Stimulated activated CD8-positive, alpha-beta memory T cell treated with anti-CD3 and anti-CD28 coated beads, Interleukin-4, amount 100 ng/mL, for 4 hours (primary cell): Measurements from ENCODE around the gene GET4.
"Not testable (repeated sequence)": the region's sequence is repeated elsewhere in the genome, so short reads cannot be mapped to it uniquely, and the experiment has no call there.

Source experiments
- DNase-seq, 2 donors: peaks; one replicate each; pipeline ENCODE4 v3.0.0-alpha.2; 2020; ENCODE audit warnings: low read depth in 2 of 2, low spot score in 1 of 2

GET4 gene

DNA sequence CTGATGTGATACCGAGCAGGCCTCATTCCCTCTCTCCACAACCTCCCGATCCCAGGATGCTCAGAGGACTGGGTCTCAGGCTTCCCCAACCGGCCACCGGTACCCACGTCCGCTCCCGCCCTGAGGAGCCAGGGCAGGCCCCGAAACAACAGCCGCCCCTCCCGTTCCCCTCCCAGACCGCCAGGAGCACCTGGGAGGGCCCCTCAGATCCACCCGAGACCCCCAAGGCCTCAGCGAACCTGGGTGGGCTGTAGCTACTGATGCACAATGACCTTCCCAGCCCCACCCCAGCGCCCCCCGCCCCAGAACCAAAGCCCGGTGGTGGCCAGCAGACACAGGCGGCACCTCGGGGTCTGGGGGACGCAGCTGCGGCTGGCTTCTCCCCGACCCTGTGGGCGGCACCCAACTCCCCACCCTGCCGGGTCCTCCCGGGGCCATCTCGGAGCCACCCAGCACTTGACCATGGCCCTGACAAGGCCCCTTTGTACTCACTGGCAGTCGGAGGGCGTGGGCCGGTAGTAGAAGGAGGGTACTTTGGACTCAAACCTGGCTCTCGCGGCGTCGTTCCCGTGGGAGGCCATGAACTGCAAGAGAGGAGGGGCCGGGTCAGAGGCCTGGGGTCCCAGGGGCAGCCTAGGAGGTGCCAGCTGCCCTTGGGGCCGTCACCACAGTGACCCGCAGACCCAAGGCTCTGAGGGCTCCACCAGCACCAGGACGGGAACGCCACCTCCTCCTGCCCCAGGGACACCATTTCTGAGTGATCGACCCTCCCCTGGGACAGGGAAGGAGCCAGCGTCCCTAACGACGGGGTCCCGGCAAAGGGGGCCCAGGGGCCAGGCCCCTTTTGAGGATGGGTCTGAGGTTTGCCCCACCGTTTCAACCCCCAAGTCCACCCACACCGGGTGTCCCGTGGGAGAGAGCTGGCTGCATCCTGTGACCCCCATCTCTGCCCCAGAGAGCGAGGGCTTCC, 50.0 kb downstream of the GET4 start:
- DNase-seq, result no peak

DNA sequence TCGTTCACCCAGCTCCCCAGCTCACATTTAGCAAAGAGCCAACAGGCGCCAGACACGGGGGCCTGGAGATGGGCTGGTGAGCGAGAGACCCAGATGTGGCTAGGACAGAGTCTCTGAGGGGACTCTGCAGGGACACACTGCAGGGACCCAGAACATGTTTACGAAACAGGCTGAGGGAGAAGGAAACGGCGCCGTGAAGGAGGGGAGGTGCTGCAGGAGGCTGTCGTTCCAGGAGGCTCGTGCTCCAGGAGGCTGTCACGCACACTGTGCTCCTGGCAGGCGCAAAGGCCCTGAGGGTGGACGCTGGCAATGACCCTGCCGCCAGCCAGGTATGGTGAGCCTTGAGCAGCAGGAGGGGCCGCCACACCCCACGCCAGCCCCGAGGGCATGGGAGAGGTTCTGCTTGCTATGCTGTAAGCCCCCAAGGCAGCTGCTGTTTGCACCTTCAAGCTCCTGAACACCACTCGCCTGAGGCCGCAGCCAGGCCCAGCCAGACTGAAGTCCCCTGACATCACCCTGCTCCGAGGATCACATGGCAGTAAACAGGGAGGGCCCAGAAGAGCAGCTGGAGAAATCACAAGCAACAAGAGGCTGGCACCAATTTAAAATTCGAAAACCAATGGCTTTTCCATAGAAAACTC, 50.8 kb downstream of the GET4 start:
- no peak for DNase-seq

DNA sequence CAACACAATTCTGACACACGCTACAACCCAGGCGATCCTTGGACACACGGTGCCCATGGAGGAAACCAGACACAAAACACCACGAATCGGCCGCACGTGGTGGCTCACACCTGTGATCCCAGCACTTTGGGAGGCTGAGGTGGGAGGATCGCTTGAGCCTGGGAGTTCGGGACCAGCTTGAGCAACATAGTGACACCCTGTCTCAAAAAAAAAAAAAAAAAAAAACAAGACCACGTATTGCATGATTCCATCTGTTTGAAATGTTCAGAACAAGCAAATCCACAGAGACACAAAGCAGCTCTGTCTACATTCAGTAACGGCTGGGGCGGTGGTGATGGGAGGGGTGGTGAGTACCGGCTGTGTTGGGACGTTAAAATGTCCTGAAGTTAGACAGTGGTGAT, 53.0 kb downstream of the GET4 start:
- DNase-seq, result no peak

DNA sequence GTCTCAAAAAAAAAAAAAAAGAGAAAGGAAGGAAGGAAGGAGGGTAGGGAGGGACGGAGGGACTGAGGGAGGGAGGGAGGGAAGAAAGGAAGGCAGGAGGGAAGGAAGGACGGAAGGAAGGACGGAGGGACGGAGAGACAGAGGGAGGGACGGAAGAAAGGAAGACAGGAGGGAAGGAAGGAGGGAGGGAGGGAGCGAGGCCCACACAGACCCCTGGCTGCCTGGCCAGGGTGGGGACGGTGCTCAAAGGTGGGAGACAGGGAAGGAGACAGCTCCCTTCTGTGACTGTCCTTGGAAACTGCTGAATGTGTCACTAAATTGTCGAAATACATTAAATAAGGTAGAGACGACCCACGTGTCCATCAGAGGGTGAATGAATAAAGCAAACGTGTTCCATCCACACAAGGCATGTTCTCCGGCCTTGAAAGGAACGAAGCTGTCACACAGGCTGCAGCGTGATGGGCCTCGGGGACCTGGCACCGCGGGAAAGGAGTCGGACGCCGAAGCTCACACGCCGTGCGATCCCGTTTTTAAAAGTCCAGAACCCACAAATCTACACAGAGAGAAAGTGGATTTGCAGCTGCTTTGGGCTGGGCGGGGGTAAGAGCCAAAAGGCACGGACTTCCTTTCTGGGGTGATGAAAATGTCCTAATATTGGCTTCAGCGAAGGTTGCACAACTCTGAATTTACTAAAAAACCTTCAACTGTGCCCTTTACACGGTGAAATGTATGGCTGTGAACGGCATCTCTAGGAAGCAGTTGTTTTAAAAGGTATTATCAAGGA, 54.8 kb downstream of the GET4 start:
- no peak for DNase-seq

DNA sequence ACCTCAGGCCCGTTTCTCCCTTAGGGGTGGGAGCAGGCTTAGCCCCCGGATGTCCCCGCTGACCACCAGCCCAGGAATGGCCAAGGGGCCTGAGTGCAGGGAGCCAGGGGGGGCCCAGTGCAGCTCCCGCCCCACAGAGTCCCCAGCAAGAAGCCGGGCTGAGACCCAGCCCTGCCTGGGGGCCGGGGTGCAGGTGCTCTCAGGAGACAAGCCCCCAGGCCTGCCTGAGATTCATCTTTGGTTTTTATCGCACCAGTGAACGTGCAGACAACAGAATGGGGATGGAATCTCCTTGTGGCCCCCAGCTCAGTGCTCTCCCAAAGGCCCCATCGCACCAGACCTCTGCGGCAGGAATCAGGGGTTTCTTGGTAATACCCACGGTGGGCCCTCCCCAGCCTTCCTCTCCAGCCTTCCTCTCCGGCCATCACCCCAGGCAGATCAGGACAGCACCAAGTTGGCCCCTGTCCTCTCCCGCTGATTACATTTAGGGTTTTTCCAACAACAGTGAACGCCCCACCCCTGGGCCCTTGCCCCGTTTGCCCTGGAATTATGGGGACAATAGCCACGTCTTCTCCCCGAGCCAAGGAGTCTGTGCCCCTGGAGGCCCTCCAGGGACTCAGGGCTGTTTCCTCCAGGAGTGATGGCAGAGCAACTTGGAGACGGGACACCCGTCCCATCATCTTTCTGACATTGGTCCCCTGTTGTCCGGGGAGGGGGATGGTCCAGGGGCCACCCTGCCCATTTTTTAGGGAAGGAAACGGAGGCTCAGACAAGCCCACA, 55.7 kb downstream of the GET4 start:
- no peak for DNase-seq

DNA sequence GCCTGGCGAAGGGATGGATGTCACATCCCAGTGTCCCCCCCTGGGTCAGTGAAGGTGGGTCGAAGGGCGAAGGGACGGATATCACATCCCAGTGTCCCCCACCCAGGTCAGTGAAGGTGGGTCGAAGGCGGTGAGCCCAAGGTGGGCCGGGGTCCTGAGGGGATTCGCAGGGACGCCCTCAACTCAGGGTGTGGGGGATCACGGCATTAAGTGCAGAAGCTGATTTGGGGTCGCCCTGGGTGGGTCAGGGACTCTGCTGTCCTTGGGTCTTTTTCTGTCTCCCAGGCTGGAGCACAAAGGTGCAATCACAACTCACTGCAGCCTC, 56.3 kb downstream of the GET4 start:
- no peak for DNase-seq

DNA sequence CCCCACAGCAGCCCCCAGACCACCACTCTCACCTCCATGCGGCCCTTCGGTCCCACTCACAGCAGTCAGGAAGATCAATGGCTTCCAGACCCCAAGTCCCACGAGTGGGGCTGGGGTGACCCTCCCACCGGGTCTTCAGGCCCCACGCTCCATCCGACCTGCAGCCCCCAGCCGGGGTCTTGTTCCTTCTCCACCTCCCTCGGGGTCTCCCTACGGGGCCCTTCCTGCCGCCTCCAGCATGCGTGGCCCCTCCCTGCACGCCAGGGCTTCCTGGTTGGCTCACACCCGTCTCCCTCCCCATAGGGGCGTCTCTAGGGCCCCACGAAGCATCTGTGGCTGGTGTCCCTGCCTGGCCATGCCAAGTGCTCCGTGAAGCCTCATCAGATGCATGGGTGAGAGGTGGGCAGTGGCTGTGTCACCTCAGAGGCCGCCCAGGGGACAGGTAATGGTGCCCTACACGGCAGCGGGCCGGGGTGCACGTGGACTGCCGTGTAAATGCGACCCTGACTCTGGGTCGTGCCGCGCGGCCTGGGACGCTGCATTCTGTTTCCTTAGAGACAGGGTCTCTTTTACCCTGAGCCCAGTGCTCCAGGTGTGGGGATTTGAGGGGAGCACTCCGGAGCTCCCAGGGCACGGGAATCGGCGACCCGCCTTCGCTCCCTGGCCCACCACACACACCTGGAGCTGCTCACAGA, 58.3 kb downstream of the GET4 start:
- no peak for DNase-seq

DNA sequence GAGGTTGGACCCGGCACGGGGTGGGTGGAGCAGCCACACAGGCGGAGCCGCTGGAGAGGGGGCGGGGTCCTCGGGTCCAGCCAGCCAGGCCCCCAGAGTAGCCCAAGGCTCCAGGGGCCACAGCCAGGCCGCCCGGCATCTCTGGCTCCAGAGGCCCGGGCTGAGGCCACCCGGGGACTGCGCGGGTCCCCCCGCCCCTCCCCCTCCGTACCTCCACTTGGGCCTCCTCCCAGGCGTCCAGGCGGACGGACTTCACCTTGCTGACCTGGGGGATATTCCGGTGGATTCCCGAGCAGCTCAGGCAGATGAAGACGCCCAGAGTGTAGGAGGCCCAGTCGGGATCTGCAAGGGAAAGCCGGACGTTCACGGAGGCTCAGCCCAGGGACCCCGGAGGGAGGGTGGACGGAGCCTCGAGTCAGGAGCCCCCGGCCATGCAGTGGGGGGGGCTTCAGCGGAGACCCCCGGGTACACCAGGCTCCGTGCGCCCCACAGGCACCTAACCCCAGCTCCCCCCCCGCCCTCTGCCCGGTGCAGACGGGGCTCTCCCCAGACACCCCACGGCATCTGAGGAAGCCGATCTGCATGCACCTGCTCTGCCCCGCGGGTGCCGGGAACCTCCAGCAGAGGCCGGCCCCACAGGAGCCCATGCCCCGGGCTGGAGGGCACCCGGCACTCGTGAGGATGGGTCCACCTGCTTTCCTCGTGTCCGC, 59.0 kb downstream of the GET4 start:
- no peak for DNase-seq

DNA sequence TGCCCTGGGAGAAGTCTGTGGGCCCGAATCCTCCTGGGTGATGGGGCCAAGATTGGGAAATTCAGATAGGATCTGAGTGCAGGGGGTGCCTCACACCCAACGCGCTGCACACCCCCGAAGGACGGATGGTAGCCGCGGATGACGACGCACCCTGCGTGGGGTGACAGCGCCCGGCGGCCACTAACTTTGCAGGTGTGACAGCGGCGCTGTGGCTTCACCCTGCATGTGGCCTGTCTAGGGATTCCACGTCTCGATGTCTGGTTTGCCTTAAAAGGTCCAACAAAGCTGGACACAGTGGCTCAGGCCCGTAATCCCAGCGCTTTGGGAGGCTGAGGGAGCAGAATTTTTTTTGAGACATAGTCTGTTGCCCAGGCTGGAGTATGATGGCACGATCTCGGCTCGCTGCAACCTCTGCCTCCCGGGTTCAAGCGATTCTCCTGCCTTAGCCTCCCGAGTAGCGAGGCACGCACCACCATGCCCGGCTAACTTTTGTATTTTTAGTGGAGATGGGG, 59.6 kb downstream of the GET4 start:
- no peak for DNase-seq

DNA sequence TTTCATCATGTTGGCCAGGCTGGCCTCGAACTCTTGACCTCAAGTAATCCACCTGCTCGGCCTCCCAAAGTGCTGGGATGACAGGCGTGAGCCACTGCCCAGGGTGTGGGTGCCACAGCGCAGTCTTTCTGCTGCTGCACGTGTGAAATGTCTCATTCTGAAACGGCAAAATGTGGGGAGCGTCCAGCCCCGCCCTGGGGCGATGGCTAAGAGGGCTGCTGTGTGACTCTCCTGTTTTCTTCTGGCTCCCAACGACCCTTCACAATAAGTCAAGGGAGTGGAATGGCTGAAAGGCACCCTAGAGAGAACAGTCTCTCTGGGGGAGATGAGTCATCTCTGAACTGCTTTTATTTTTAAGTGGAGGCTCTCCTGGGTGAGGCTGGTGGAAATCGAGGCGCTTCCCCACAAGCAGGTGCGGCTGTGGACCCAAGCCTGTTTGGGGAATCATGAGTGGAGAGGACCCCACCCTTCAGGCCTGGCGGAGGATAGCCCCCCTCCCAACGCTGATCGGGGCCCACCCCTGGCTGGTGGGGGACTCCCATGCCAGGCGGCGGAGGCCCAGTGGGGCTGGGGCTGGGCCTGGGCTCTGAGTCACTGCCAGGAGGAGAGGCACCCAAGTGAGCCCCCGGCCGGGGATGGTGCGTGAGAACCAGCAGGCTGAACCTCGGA, 60.2 kb downstream of the GET4 start:
- no peak for DNase-seq

DNA sequence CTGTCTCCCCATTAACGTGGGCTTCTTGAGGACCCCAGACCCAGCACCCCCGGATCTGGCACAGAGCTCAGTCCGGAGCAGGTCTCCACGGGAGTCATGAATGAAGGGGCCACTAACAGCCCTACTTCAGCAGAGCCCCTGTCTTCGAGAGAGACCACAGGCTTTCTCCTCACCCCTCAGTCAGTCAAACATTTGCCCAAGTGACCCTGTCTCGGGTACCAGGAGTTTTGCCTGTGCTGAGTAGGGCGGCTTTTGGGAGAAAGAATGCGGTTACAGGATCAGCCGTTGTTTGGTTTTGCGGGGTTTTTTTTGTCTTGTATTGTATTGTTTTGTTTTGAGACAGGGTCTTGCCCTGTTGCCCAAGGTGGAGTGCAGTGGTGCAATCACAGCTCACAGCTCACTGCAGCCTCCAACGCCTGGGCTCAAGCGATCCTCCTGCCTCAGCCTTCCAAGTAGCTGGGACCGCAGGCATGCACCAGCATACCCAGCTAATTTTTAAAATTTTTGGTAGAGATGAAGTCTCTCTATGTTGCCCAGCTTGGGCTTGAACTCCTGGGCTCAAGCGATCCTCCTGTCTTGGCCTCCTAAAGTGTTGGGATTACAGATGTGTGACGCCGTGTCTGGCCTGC, 61.6 kb downstream of the GET4 start:
- no peak for DNase-seq

DNA sequence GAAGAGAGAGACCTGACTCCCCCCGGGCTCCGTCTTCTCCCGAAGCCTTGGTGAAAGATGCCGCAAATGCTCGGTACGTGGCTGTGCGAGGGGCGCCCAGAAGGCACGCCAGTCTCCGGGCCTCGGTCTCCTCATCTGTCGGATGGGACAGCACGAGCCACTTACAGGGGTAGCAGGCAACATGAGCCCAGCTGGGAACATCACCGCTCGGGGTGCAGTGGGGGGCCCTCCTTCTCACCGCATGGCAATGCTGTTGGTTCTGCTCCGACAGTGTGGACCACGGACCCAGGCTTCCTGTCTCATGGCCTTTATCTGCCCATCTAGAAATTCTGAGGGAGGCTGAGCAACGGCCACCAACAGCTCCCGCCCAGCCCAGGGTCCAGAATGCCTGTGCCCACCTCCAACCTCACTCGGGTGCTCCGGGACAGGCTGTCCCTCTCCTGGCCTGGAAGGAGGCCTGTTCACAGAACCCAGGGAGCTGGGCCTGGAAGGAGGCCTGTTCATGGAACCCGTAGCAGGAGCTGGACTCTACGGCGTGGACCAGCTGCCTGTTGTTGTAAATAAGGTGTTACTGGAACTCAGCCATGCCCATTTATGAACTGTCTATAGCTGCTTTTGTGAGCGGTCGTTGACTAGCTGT, 62.3 kb downstream of the GET4 start:
- no peak for DNase-seq

DNA sequence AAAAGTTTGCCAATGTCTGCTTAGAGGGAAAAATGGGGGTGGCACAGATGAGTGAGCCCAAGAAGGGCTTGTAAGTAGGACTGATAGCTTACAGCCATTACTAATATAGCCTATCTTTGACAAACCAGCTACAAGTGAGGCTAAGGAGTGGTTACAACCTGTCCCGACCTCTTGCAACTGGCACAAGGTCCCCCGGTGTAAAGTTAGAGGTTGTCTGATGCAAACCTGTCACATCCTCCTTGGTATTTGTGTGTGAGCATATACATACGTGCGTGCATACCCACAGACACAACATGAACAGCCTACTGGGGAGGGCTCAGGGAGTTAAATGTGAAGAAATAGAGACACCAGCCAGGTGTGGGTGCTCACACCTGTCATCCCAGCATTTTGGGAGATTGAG, 63.5 kb downstream of the GET4 start:
- no peak for DNase-seq

DNA sequence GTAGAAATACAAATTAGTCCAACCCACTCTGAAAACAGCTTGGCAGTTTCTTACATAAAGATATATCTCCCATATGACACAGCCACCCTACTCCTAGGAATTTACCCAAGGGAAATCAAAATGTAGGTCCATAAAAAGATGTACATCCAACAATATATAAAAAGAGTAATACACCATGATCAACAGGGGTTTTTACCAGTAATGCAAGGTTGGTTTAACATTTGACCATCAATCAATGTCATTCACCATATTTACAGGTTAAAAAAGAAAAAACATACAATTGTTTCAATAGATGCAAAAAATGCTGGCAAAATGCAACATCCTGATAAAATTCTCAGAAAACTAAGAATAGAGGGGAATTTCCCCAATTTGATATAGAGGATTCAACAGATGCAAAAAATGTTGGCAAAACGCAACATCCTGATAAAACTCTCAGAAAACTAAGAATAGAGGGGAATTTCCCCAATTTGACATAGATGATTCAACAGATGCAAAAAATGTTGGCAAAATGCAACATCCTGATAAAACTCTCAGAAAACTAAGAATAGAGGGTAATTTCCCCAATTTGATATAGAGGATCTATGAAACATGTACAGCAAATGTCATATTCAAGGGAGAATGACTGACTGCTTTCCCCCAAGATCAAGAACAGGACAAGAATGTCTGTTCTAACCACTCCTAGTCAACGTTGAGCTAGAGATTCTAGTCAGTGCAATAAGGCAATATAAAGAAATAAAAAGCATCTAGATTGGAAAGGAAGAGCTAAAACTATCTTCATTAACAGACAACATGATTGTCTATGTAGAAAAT, 64.5 kb downstream of the GET4 start:
- no peak for DNase-seq

DNA sequence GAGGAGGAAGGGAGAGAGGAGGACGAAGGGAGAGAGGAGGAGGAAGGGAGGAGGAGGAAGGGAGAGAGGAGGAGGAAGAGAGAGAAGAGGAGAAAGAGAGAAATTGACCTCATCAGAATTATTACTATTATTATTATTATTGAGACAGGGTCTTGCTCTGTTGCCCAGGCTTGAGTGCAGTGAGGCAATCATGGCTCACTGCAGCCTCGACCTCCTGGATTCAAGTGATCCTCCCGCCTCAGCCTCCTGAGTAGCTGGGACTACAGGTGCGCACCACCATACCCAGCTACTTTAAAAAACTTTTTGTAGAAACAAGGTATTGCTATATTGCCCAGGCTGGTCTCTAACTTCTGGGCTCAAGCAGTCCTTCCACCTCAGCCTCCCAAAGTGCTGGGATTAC, 67.4 kb downstream of the GET4 start:
- DNase-seq, result not testable (repeated sequence)

DNA sequence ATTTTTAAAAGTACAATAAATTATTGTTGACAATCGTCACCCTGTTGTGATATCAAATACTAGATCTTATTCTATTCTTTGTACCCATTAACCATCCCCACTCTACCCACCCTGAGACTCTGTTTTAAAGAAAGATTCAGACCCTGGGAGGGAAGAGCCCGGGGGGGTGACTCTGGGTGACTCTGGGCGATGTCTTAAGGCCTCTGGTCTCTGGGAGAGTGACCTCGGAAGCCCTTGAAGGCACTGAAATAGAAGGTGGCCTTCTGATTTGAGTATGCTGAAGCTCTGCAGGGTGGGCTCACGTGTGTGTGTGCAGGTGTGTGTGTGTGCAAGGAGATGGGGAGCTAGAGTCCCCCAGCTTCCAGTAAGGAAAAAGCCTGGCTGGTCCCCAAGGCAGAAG, 68.4 kb downstream of the GET4 start:
- DNase-seq, result no peak

DNA sequence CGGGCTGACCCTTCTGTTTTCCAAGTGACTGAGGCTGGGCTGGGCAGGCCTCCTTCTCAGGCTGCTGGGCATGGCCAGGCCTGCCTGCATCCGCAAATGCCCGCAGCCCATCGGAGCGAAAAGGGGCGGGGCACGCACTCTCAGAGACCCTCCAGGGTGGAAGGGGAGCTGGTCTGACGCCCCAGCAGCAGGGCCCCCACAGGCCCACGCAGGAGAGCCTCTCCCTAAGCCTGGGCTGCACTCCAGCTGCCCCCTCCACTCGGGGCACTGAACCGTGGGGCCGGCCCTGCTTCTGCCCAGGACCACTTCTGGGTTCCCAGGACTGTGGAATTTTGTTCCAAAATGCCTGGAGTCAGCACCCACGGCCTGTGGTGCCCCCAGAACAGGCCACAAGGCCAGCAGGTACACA, 68.8 kb downstream of the GET4 start:
- DNase-seq, result no peak
